Neural progenitor cell (in vitro differentiated cells): ENCODE results near the gene CNN3. TPM values are rescaled to one million over a fixed set of nuclear protein-coding genes. Genes with fewer than 3 reads are reported as not detected.
"Not testable (repeated sequence)": the region's sequence is repeated elsewhere in the genome, so short reads cannot be mapped to it uniquely, and the experiment has no call there.

Experiments
- DNase-seq: peaks from one replicate; pipeline ENCODE4 v3.0.0-alpha.2; 2016; ENCODE audit warnings: low spot score
- H2AFZ ChIP-seq: fragments of 200-600 bp; sonication (generic); replicated peaks from 2 replicates; pipeline ENCODE4 v1.6.1; 2016; ENCODE audit warnings: antibody characterized with exemption
- H3F3A ChIP-seq: fragments of 200-600 bp; sonication (generic); 2 replicates; pipeline ENCODE4 v1.6.1; 2016; ENCODE audit warnings: antibody characterized with exemption, low read depth
- H3K27ac ChIP-seq: fragments of 200-600 bp; sonication (generic); 2 replicates; pipeline ENCODE4 v1.5.1; 2016; ENCODE audit warnings: mild to moderate bottlenecking
- H3K27me3 ChIP-seq: fragments of 200-600 bp; sonication (generic); 2 replicates; pipeline ENCODE4 v1.6.1; 2016; ENCODE audit warnings: mild to moderate bottlenecking, moderate library complexity
- H3K36me3 ChIP-seq: fragments of 200-600 bp; sonication (generic); 2 replicates; pipeline ENCODE4 v1.5.1; 2016
- H3K4me1 ChIP-seq: fragments of 200-600 bp; sonication (generic); 2 replicates; pipeline ENCODE4 v1.6.1; 2016; ENCODE audit warnings: mixed run types
- H3K4me2 ChIP-seq: fragments of 200-600 bp; sonication (generic); 2 replicates; pipeline ENCODE4 v1.6.1; 2016
- H3K4me3 ChIP-seq: fragments of 200-600 bp; sonication (generic); 2 replicates; pipeline ENCODE4 v1.5.1; 2016
- H3K79me2 ChIP-seq: fragments of 200-600 bp; sonication (generic); 2 replicates; pipeline ENCODE4 v1.6.1; 2016; ENCODE audit warnings: low read depth
- H3K9ac ChIP-seq: fragments of 200-600 bp; sonication (generic); 2 replicates; pipeline ENCODE4 v1.6.1; 2016
- H3K9me3 ChIP-seq: fragments of 200-600 bp; sonication (generic); 2 replicates; pipeline ENCODE4 v1.5.1; 2016; ENCODE audit warnings: low read depth
- H4K20me1 ChIP-seq: fragments of 200-600 bp; sonication (generic); 2 replicates; pipeline ENCODE4 v1.6.1; 2016; ENCODE audit warnings: low read depth
- H3K27ac Mint-ChIP-seq: 3 replicates; pipeline ENCODE4 v1.8.0; 2021; ENCODE audit warnings: mixed read lengths
- H3K27me3 Mint-ChIP-seq: 2 replicates; pipeline ENCODE4 v1.8.0; 2022; ENCODE audit warnings: low read depth, mild to moderate bottlenecking, inconsistent platforms, moderate library complexity, mixed read lengths; ENCODE audit not compliant: insufficient read depth
- H3K36me3 Mint-ChIP-seq: 3 replicates; pipeline ENCODE4 v1.8.0; 2021; ENCODE audit warnings: mixed read lengths
- H3K4me1 Mint-ChIP-seq: 3 replicates; pipeline ENCODE4 v1.8.0; 2021; ENCODE audit warnings: mixed read lengths
- H3K4me3 Mint-ChIP-seq: 3 replicates; pipeline ENCODE4 v1.8.0; 2021; ENCODE audit warnings: mild to moderate bottlenecking, moderate library complexity, mixed read lengths
- H3K9me3 Mint-ChIP-seq: 3 replicates; pipeline ENCODE4 v1.8.0; 2020; ENCODE audit warnings: mixed read lengths
- CTCF ChIP-seq: fragments of 200-600 bp; sonication (generic); IDR thresholded peaks from 2 replicates; pipeline ENCODE4 v1.5.1; 2017; ENCODE audit warnings: antibody characterized with exemption, mild to moderate bottlenecking
- EZH2 ChIP-seq: fragments of 200-600 bp; sonication (generic); IDR thresholded peaks from 2 replicates; pipeline ENCODE4 v1.6.1; 2017; ENCODE audit warnings: antibody characterized with exemption, mild to moderate bottlenecking, moderate library complexity
- EZH2phosphoT487 ChIP-seq: fragments of 200-600 bp; sonication (generic); IDR thresholded peaks from 2 replicates; pipeline ENCODE4 v1.6.1; 2017; ENCODE audit warnings: antibody characterized with exemption
- total RNA-seq: library from RNA; depleted of rRNA; stranded (reverse); fragments of >200 nt; gene quantifications from 2 replicates; pipeline ENCODE4 v1.2.3, GENCODE V29; 2015; ENCODE audit warnings: low replicate concordance

The CNN3 gene
- total RNA-seq, 1 donor from 2014 or later, result 644 TPM

- H3K36me3 Mint-ChIP-seq, result peaks cover 3% of the 10 kb centered on the region
- no peak for TF ChIP-seq EZH2phosphoT487
- no peak for TF ChIP-seq EZH2
- TF ChIP-seq CTCF, result no peak
- Histone ChIP-seq H3K9ac (no peak overlapping the region), H3K27ac (no peak overlapping the region), H3K27me3 (no peaks in the 10 kb centered on the region), H3K79me2 (no peaks in the 10 kb centered on the region), H3K9me3 (no peaks in the 10 kb centered on the region), H3K4me2 (no peak overlapping the region), H2AFZ (no peak overlapping the region), H3K4me1 (peaks cover 4% of the 10 kb centered on the region), H4K20me1 (no peaks in the 10 kb centered on the region), H3K4me3 (no peak overlapping the region), H3K36me3 (no peaks in the 10 kb centered on the region), H3F3A (no peaks in the 10 kb centered on the region)
- H3K9me3 Mint-ChIP-seq, result peaks cover 2% of the 10 kb centered on the region
- H3K27me3 Mint-ChIP-seq, result peaks cover 5% of the 10 kb centered on the region
- H3K4me3 Mint-ChIP-seq, result no peak overlapping the region
- peaks cover 5% of the 10 kb centered on the region for H3K4me1 Mint-ChIP-seq
- DNase-seq, result no peak
- H3K27ac Mint-ChIP-seq, result no peak overlapping the region
Measured at GRCh38 chr1:94947437-94947836, 20.5 kb upstream of the CNN3 start.

- Mint-ChIP-seq H3K36me3 (peaks cover 3% of the 10 kb centered on the region), H3K4me3 (no peak overlapping the region), H3K4me1 (peaks cover 5% of the 10 kb centered on the region), H3K27me3 (peaks cover 5% of the 10 kb centered on the region), H3K27ac (no peak overlapping the region), H3K9me3 (peaks cover 2% of the 10 kb centered on the region)
- Histone ChIP-seq H4K20me1 (no peaks in the 10 kb centered on the region), H3K9me3 (no peaks in the 10 kb centered on the region), H3K4me1 (peaks cover 4% of the 10 kb centered on the region), H3K27me3 (no peaks in the 10 kb centered on the region), H3F3A (no peaks in the 10 kb centered on the region), H3K27ac (no peak overlapping the region), H3K9ac (no peak overlapping the region), H3K79me2 (no peaks in the 10 kb centered on the region), H2AFZ (no peak overlapping the region), H3K4me3 (no peak overlapping the region), H3K36me3 (no peaks in the 10 kb centered on the region), H3K4me2 (no peak overlapping the region)
- no peak for TF ChIP-seq CTCF
- TF ChIP-seq EZH2phosphoT487, result no peak
- no peak for TF ChIP-seq EZH2
- no peak for DNase-seq
Measured at GRCh38 chr1:94946886-94947285, 20.0 kb upstream of the CNN3 start.

- Mint-ChIP-seq H3K27ac (no peak overlapping the region), H3K4me3 (no peak overlapping the region), H3K4me1 (peaks cover 14% of the 10 kb centered on the region), H3K36me3 (peaks cover 7% of the 10 kb centered on the region), H3K9me3 (peaks cover 2% of the 10 kb centered on the region), H3K27me3 (peaks cover 2% of the 10 kb centered on the region)
- no peak overlapping the region for H3K9ac ChIP-seq
- peaks cover 12% of the 10 kb centered on the region for H3K4me1 ChIP-seq
- no peaks in the 10 kb centered on the region for H4K20me1 ChIP-seq
- no peak for DNase-seq
- peaks cover 9% of the 10 kb centered on the region for H3F3A ChIP-seq
- TF ChIP-seq CTCF (no peak), EZH2 (no peak), EZH2phosphoT487 (no peak)
- H3K79me2 ChIP-seq, result no peaks in the 10 kb centered on the region
- no peaks in the 10 kb centered on the region for H3K27me3 ChIP-seq
- no peak overlapping the region for H3K4me3 ChIP-seq
- no peak overlapping the region for H3K4me2 ChIP-seq
- no peaks in the 10 kb centered on the region for H3K36me3 ChIP-seq
- no peak overlapping the region for H3K27ac ChIP-seq
- no peak overlapping the region for H2AFZ ChIP-seq
- H3K9me3 ChIP-seq, result no peaks in the 10 kb centered on the region
Measured at GRCh38 chr1:94942171-94943128, 15.5 kb upstream of the CNN3 start.

- not testable (repeated sequence) for H3K27ac Mint-ChIP-seq, H3K27ac ChIP-seq, H3K36me3 ChIP-seq, H3K27me3 Mint-ChIP-seq, H3K9me3 ChIP-seq, H4K20me1 ChIP-seq, H3K9ac ChIP-seq, H3K79me2 ChIP-seq, DNase-seq, H3K27me3 ChIP-seq, H2AFZ ChIP-seq, H3K4me3 Mint-ChIP-seq, H3F3A ChIP-seq, H3K36me3 Mint-ChIP-seq, H3K4me2 ChIP-seq, H3K9me3 Mint-ChIP-seq, H3K4me3 ChIP-seq
- H3K4me1 Mint-ChIP-seq, result peaks cover 16% of the 10 kb centered on the region
- peaks cover 12% of the 10 kb centered on the region for H3K4me1 ChIP-seq
Measured at GRCh38 chr1:94941480-94941879, 14.6 kb upstream of the CNN3 start.
